Heart left ventricle (tissue), 16 donors: ENCODE results near the gene APOBEC3G. TPM values are rescaled to one million over a fixed set of nuclear protein-coding genes. Genes with fewer than 3 reads are reported as not detected.
A peak's percentile ranks its signal among the peaks of the same experiment; 100 is the strongest.

ENCODE experiments used
- ATAC-seq, 4 donors: fragments of 200-7000 bp; cut with Tn5 transposase; one replicate each; pipeline ENCODE4 v1.9.1; 2020 to 2022; ENCODE audit warnings: moderate library complexity in 4 of 4, mild to moderate bottlenecking in 3 of 4, moderate number of reproducible peaks in 1 of 4
- DNase-seq, 5 donors: peaks; one replicate each; pipeline ENCODE4 v3.0.0-alpha.2; 2020
- H3K27ac ChIP-seq, 12 donors: fragments of 200-600 bp; sonication (generic) in 4 of 12; one replicate each; pipeline versions ENCODE4 v1.5.0 to v1.8.0; 2016 to 2022; ENCODE audit warnings: mild to moderate bottlenecking in 2 of 12
- H3K27me3 ChIP-seq, 9 donors: fragments of 200-600 bp; sonication (generic) in 2 of 9; one replicate each; pipeline versions ENCODE4 v1.5.1 to v1.8.0; 2016 to 2022; ENCODE audit warnings: mild to moderate bottlenecking in 3 of 9
- H3K36me3 ChIP-seq, 9 donors: fragments of 200-600 bp; sonication (generic) in 2 of 9; one replicate each; pipeline versions ENCODE4 v1.5.0 to v1.8.0; 2018 to 2022; ENCODE audit warnings: mild to moderate bottlenecking in 2 of 9
- H3K4me1 ChIP-seq, 12 donors: fragments of 200-600 bp; sonication (generic) in 4 of 12; one replicate each; pipeline versions ENCODE4 v1.5.0 to v1.8.0; 2016 to 2022; ENCODE audit warnings: mild to moderate bottlenecking in 3 of 12
- H3K4me3 ChIP-seq, 12 donors: fragments of 200-600 bp; sonication (generic) in 4 of 12; one replicate each; pipeline versions ENCODE4 v1.5.0 to v1.8.0; 2017 to 2022; ENCODE audit warnings: mild to moderate bottlenecking in 9 of 12, moderate library complexity in 4 of 12
- H3K9me3 ChIP-seq, 12 donors: fragments of 200-600 bp; sonication (generic) in 4 of 12; one replicate each; pipeline versions ENCODE4 v1.5.0 to v1.8.0; 2016 to 2022; ENCODE audit warnings: mild to moderate bottlenecking in 1 of 12
- CTCF ChIP-seq, 12 donors: fragments of 200-600 bp; sonication (generic) in 4 of 12; IDR thresholded peaks; one replicate each; pipeline versions ENCODE4 v1.5.0 to v1.8.0; 2018 to 2022; ENCODE audit warnings: antibody characterized with exemption in 12 of 12, mild to moderate bottlenecking in 5 of 12
- POLR2A ChIP-seq, 2 donors: fragments of 450-650 bp; IDR thresholded peaks; one replicate each; pipeline ENCODE4 v1.6.1; 2017; ENCODE audit warnings: antibody characterized with exemption in 2 of 2, mild to moderate bottlenecking in 2 of 2, moderate library complexity in 2 of 2
- WGBS, 4 donors: extraction: QIAGEN DNeasy Blood & Tissue Kit in 2 of 4; methylation state at CpG; one replicate each; pipeline versions ENCODE4 v1.1.5 to v1.1.7; 2013 to 2018; 5-methylcytosine and 5-hydroxymethylcytosine counted together
- intact Hi-C, 10 donors: fragments of 100-400 bp; cut with DNase I; formaldehyde crosslinking; loops; one replicate each; pipeline versions ENCODE4 v1.11.1 to v1.14.2; 2022
- polyA plus RNA-seq, 2 donors: library from polyadenylated mRNA; stranded (reverse); fragments of 200-250 nt; gene quantifications; one replicate each; pipeline ENCODE4 v1.2.3, GENCODE V29; 2013
- total RNA-seq, 9 donors: library from RNA; depleted of rRNA in 2 of 9; stranded (reverse); fragments of >200 nt in 2 of 9; fragmentation: NEBNext Ultra II Directional in 3 of 9; extraction: Animal tissue kit (Norgen Biotek cat#: 25700) in 3 of 9; gene quantifications; one replicate each; pipeline versions ENCODE4 v1.1.0 to v1.2.4, GENCODE V29; 2016 to 2023
- donor health status: ischemic (EF 13 %, LVEDD 7.1; RV severe dilation, severe dysfunction).
- donor health status: healthy with polysubstance abuse.
- donor health status: DM: no; HTN: yes; CAD: no.
- donor health status: DM: no; HTN: no; CAD: no.
- donor health status: ischemic (EF 25% LVEDD 6.9; RV normal size, moderate dysfunction).
- donor health status: ischemic (EF 25% LVEDD 5.7; RV mildly dilated, moderate dysfunction).
- donor health status: healthy.
- donor health status: DM: yes; HTN: yes; CAD: no.
- donor health status: ischemic (EF 35%, LVEDD 5.7; RV mildly dilated, moderate dysfunction).
- donor health status: nonischemic (EF 11% LVEDD 7.7; RV severe dilation, severe dysfunction).
- donor health status: DM: yes; HTN: yes; CAD: no.
- donor health status: PGD.
- donor health status: ischemic (EF 29% LVEDD 5.4; RV normal size, mild dysfunction).
- donor health status: nonischemic (EF 23%, LVEDD 6.1; RV moderate dilation, normal function).

APOBEC3G gene
- total and polyA plus RNA-seq, 11 donors, result 1.8 to 21.9 (median 3.3) TPM

- peaks cover 0 to 61% (median 2%) of the 10 kb centered on the region in 12 donors for H3K4me1 ChIP-seq
- no peaks in the 10 kb centered on the region for H3K9me3 ChIP-seq
- ATAC-seq, result no peak
- H3K36me3 ChIP-seq, result no peaks in the 10 kb centered on the region
- H3K27me3 ChIP-seq, result peaks cover 0 to 5% (median 0%) of the 10 kb centered on the region in 9 donors
- TF ChIP-seq CTCF (IDR thresholded peaks at IDR 0.05) (no peak), POLR2A (IDR thresholded peaks at IDR 0.05) (no peak)
- DNase-seq, result no peak
- WGBS, 4 donors, result 87 to 93% (median 91%) methylated on average over 14 of the region's 14 CpGs
- H3K27ac ChIP-seq, result peak overlapping the region in 1 of 12 donors; percentile 69
- no peak overlapping the region for H3K4me3 ChIP-seq
- intact Hi-C loops, result no loop called here
Measured at GRCh38 chr22:39094717-39095389, 17.8 kb downstream of the APOBEC3G start.

DNA sequence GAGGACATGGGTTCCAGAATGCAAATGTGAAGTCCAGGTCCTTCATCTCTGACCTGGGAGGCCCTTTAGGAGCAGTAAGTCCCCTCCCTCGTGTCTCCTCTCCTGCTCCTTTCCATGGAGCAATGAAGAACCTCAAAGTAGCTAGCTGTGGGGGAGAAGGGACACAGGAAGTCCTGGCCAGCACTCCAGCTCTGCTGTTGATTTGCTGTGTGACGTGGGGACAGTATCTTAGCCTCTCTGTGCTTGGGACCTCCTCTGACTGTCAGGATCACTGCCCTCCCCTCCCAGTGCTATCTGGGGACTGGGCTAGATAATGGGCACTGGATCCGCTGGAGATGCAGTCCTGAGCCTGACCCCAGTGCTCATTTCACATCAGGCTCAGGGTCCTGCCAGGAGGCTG is 18.9 kb downstream of the APOBEC3G start:
- 76 to 86% (median 82%) methylated on average over 2 to 3 of the region's 3 CpGs for WGBS, 4 donors
- TF ChIP-seq POLR2A (IDR thresholded peaks at IDR 0.05) (no peak), CTCF (IDR thresholded peaks at IDR 0.05) (no peak)

GRCh38 chr22:39097098-39098020 is 20.3 kb downstream of the APOBEC3G start, which contains the start of gene APOBEC3H:
Gene APOBEC3H, plus strand, starts transcription at chr22:39097244. Its CDS starts 3,035 bp downstream, at chr22:39100279.
- peak in 2 of 5 donors; percentile 32 to 41 for DNase-seq
- intact Hi-C loops, result no loop called here
- TF ChIP-seq CTCF (IDR thresholded peaks at IDR 0.05) (no peak), POLR2A (IDR thresholded peaks at IDR 0.05) (no peak)
- Histone ChIP-seq H3K4me3 (peak within 1 kb of the TSS in 1 of 12 donors; percentile 40), H3K27ac (peak within 1 kb of the TSS in 8 of 12 donors; percentile 13 to 80 (median 36)), H3K36me3 (no peaks in the 10 kb centered on the region), H3K9me3 (no peaks in the 10 kb centered on the region), H3K27me3 (peaks cover 0 to 6% (median 0%) of the 10 kb centered on the region in 9 donors), H3K4me1 (peaks cover 0 to 51% (median 2%) of the 10 kb centered on the region in 12 donors)
- WGBS, 4 donors, result 67 to 84% (median 81%) methylated on average over 9 of the region's 9 CpGs
- ATAC-seq, result peak in 3 of 4 donors; percentile 59 to 73 (median 61)

More for the DNA sequence above, 18.9 kb downstream of the APOBEC3G start:
- H3K4me3 ChIP-seq, result no peak overlapping the region
- ATAC-seq (no peak), DNase-seq (no peak)
- H3K9me3 ChIP-seq, result no peaks in the 10 kb centered on the region
- H3K4me1 ChIP-seq, result peaks cover 0 to 57% (median 2%) of the 10 kb centered on the region in 12 donors
- H3K36me3 ChIP-seq, result no peaks in the 10 kb centered on the region
- peak overlapping the region in 1 of 12 donors; percentile 37 for H3K27ac ChIP-seq
- no peaks in the 10 kb centered on the region for H3K27me3 ChIP-seq
- intact Hi-C loops, result no loop called here

DNA sequence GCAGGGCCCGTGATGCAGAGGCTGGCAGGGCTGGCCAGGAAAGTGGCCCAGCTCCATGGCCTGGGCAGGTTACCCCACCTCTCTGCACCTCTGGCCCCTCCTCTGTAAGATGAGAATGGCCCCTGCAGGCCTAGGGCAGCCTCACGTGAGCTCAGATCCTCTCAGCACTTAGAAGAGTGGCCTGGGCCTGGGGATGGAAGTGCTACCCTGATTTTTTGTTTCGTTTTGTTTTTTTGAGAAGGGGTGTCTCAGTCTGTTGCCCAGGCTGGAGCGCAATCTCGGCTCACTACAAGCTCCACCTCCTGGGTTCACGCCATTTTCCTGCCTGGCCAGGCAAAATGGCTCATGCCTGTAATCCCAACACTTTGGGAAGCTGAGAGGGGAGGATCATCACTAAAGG is 21.0 kb downstream of the APOBEC3G start:
- H3K27ac ChIP-seq, result peak overlapping the region in 1 of 12 donors; percentile 80
- intact Hi-C loops, result no loop called here
- DNase-seq (no peak), ATAC-seq (no peak)
- TF ChIP-seq CTCF (IDR thresholded peaks at IDR 0.05), result no peak
- TF ChIP-seq POLR2A (IDR thresholded peaks at IDR 0.05), result no peak
- H3K36me3 ChIP-seq, result no peaks in the 10 kb centered on the region
- H3K27me3 ChIP-seq, result peaks cover 0 to 6% (median 0%) of the 10 kb centered on the region in 9 donors
- 74 to 88% (median 83%) methylated on average over 6 of the region's 6 CpGs for WGBS, 4 donors
- H3K4me3 ChIP-seq, result no peak overlapping the region
- H3K9me3 ChIP-seq, result no peaks in the 10 kb centered on the region
- peaks cover 0 to 45% (median 2%) of the 10 kb centered on the region in 12 donors for H3K4me1 ChIP-seq
